ENCODE results near the gene MYO3B.

MYO3B gene

DNA sequence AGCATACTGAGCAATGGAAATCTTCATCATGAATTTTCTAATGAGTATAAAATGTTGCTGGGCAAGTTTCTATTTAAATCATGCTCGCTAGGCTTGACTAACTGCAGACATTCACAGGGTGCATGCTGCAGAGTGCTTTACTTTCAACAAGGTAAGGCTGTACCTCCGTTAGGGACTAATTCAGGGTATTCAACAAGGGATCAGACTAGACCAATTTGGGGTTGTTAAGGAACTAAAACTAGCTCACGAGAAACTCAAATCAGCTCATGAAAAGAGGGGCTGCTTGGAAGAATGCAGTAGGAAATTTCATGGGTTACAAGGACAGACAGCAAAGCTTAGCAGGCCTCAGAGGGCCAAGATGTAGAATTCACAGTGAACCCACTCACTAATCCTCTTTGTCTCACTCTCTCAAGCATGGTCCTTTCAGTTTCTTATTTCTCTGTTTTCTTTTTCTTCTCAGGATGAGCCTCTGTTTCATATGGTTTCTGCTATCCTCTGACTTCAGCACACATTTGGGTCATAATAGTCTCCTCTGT lies 2.2 kb downstream of the MYO3B start:
- TF ChIP-seq, protein P1, sequence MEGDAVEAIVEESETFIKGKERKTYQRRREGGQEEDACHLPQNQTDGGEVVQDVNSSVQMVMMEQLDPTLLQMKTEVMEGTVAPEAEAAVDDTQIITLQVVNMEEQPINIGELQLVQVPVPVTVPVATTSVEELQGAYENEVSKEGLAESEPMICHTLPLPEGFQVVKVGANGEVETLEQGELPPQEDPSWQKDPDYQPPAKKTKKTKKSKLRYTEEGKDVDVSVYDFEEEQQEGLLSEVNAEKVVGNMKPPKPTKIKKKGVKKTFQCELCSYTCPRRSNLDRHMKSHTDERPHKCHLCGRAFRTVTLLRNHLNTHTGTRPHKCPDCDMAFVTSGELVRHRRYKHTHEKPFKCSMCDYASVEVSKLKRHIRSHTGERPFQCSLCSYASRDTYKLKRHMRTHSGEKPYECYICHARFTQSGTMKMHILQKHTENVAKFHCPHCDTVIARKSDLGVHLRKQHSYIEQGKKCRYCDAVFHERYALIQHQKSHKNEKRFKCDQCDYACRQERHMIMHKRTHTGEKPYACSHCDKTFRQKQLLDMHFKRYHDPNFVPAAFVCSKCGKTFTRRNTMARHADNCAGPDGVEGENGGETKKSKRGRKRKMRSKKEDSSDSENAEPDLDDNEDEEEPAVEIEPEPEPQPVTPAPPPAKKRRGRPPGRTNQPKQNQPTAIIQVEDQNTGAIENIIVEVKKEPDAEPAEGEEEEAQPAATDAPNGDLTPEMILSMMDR (IDR thresholded peaks at IDR 0.05; ENCODE audit: low read depth, low read length, missing control alignments): no peak
- peak; percentile 53 for DNase-seq (ENCODE audit: low read depth)
- H3K4me3 ChIP-seq (ENCODE audit: low read depth, low read length): peak overlapping the region; percentile 30; the same call in 1 of the 2 replicates

GRCh38 chr2:170181602-170182001 lies 3.7 kb downstream of the MYO3B start:
- DNase-seq (ENCODE audit: low read depth): no peak
- TF ChIP-seq, protein P1 (IDR thresholded peaks at IDR 0.05; ENCODE audit: low read depth, low read length, missing control alignments): no peak
- no peak overlapping the region for H3K4me3 ChIP-seq (ENCODE audit: low read depth, low read length)

DNA sequence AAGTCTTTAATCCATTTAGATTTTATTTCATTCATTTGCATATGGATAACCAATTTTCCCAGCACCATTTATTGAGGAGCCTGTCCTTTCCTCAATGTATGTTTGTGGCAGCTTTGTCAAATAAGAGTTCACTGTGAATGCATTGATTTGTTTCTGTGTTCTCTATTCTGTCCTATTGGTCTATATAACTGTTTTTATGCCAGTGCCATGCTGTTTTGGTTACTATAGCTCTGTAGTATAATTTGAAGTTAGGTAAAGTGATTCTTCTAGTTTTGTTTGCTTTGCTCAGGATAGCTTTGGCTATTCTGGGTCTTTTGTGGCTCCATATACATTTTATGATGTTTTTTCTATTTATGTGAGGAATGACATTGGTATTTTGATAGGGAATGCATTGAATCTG lies 7.4 kb downstream of the MYO3B start:
- no peak for DNase-seq (ENCODE audit: low read depth)
- TF ChIP-seq, protein P1 (IDR thresholded peaks at IDR 0.05; ENCODE audit: low read depth, low read length, missing control alignments): no peak
- H3K4me3 ChIP-seq (ENCODE audit: low read depth, low read length): no peak overlapping the region

DNA sequence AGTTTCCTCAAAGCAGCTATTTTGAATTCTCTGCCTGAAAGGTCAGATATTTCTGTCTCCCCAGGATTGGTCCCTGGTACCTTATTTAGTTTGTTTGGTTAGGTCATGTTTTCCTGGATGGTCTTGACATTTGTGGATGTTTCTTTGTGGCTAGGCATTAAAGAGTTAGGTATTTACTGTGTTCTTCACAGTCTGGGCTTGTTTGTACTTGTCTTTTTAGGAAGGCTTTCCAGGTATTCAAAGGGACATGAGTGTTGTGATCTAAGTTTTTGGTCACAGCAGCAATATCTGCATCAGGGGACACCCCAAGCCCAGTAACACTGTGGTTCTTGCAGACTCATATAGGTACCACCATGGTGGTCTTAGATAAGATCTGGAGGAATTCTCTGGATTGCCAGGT lies 11.8 kb downstream of the MYO3B start:
- TF ChIP-seq, protein P1 (IDR thresholded peaks at IDR 0.05; ENCODE audit: low read depth, low read length, missing control alignments): no peak
- no peak for DNase-seq (ENCODE audit: low read depth)
- no peak overlapping the region for H3K4me3 ChIP-seq (ENCODE audit: low read depth, low read length)

GRCh38 chr2:170190172-170190571 lies 12.2 kb downstream of the MYO3B start:
- TF ChIP-seq, protein P1 (IDR thresholded peaks at IDR 0.05; ENCODE audit: low read depth, low read length, missing control alignments): no peak
- no peak overlapping the region for H3K4me3 ChIP-seq (ENCODE audit: low read depth, low read length)
- DNase-seq (ENCODE audit: low read depth): no peak

GRCh38 chr2:170191166-170191866 lies 13.4 kb downstream of the MYO3B start:
- no peak for DNase-seq (ENCODE audit: low read depth)
- TF ChIP-seq, protein P1 (IDR thresholded peaks at IDR 0.05; ENCODE audit: low read depth, low read length, missing control alignments): no peak
- no peak overlapping the region for H3K4me3 ChIP-seq (ENCODE audit: low read depth, low read length)

DNA sequence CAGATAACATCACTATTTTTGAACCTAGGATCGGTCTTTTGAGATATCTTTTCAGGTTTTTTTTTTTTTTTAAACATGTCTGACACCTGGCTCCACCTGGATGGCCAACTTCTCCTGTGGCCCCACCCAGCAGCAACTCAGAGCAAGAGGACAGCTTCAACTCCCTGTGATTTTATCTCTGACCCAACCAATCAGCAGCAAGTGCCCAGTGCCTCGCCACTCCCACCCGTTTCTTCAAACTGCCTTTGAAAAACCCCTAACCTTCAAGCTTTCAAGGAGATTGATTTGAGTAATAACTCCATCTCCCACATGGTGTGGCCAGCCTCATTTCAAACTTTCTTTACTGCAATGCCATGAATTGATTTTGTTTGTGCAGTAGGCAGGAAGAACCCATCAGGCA lies 19.0 kb downstream of the MYO3B start:
- DNase-seq (ENCODE audit: low read depth): no peak
- no peak overlapping the region for H3K4me3 ChIP-seq (ENCODE audit: low read depth, low read length)
- TF ChIP-seq, protein P1 (IDR thresholded peaks at IDR 0.05; ENCODE audit: low read depth, low read length, missing control alignments): no peak
